Endothelial cell of umbilical vein (primary cell): ENCODE measurements around the gene PACSIN2. TPM values are rescaled to one million over a fixed set of nuclear protein-coding genes. Genes with fewer than 3 reads are reported as not detected.

Experiments used
- BruUV-seq: library from RNA; stranded (reverse); fragments of 400-500 nt; replicated peaks from 2 replicates; lab custom pipeline; 2021; lab: Mats Ljungman, UMichigan
- CTCF ChIA-PET: fragments of 300-600, 350-600 bp; sonication (Branson Sonifier 250); formaldehyde crosslinking; loops from one replicate; lab custom pipeline; 2021; ENCODE audit warnings: antibody characterized with exemption, inconsistent platforms; lab: Charles Lee
- POLR2A ChIA-PET: fragments of 300-600, 350-600 bp; sonication (Branson Sonifier 250); formaldehyde crosslinking; loops from one replicate; lab custom pipeline; 2021; ENCODE audit warnings: antibody characterized with exemption, inconsistent platforms; lab: Charles Lee
- DNase-seq: peaks from one replicate; pipeline ENCODE4 v3.0.0-alpha.2; 2011; ENCODE audit warnings: low read depth, low spot score
- FAIRE-seq: peaks from 2 replicates; lab custom pipeline; 2011; peaks lifted over from hg19 to GRCh38; lab: Jason Lieb, UNC
- H2AFZ ChIP-seq: 2 replicates; pipeline ENCODE4 v1.6.0; 2012; ENCODE audit warnings: low read depth, low read length, control low read depth, inconsistent platforms
- H3K27ac ChIP-seq: 2 replicates; pipeline ENCODE4 v1.5.1; 2011; ENCODE audit warnings: low read depth, mild to moderate bottlenecking, control low read depth, low read length, moderate library complexity; ENCODE audit not compliant: insufficient read depth
- H3K27me3 ChIP-seq, 2 experiments: 2 replicates each; pipeline versions ENCODE4 v1.6.0 to v1.6.1; 2011; ENCODE audit warnings: low read length in 2 of 2, mixed read lengths in 1 of 2; ENCODE audit not compliant: control insufficient read depth in 2 of 2, insufficient read depth in 2 of 2
- H3K36me3 ChIP-seq, 2 experiments: 2 replicates in 1 of 2; 3 replicates in 1 of 2; pipeline ENCODE4 v1.5.1; 2011; ENCODE audit warnings: low read length in 2 of 2, mild to moderate bottlenecking in 1 of 2, moderate library complexity in 1 of 2; ENCODE audit not compliant: control insufficient read depth in 2 of 2, insufficient read depth in 2 of 2; ENCODE audit errors: extremely low read depth in 1 of 2
- H3K4me1 ChIP-seq: 3 replicates; pipeline ENCODE4 v1.5.1; 2011; ENCODE audit warnings: mild to moderate bottlenecking, low read length; ENCODE audit not compliant: control insufficient read depth, insufficient read depth; ENCODE audit errors: extremely low read depth
- H3K4me2 ChIP-seq: 2 replicates; pipeline ENCODE4 v1.6.1; 2011; ENCODE audit warnings: low read length, control low read depth, mixed read lengths; ENCODE audit not compliant: insufficient read depth
- H3K4me3 ChIP-seq, 3 experiments: fragments of 200-600 bp in 1 of 3; sonication (generic), shearing (Covaris generic) in 1 of 3; replicated peaks in 1 of 3; 2 replicates each; pipeline ENCODE4 v1.5.1; 2011 to 2016; ENCODE audit warnings: control low read depth in 3 of 3, low read length in 3 of 3, mild to moderate bottlenecking in 2 of 3, inconsistent platforms in 1 of 3, low read depth in 1 of 3, moderate library complexity in 1 of 3; ENCODE audit not compliant: insufficient read depth in 1 of 3
- H3K79me2 ChIP-seq: 2 replicates; pipeline ENCODE4 v1.6.0; 2012; ENCODE audit warnings: low read length, inconsistent platforms; ENCODE audit not compliant: control insufficient read depth, insufficient read depth
- H3K9ac ChIP-seq: replicated peaks from 2 replicates; pipeline ENCODE3; 2011; ENCODE audit warnings: low read length, control low read depth; ENCODE audit not compliant: insufficient read depth; ENCODE audit errors: extremely low read depth
- H3K9me1 ChIP-seq: replicated peaks from 3 replicates; pipeline ENCODE4 v1.6.0; 2011; ENCODE audit warnings: mild to moderate bottlenecking, low read length; ENCODE audit not compliant: control insufficient read depth, insufficient read depth; ENCODE audit errors: extremely low read depth
- H3K9me3 ChIP-seq: replicated peaks from 2 replicates; pipeline ENCODE4 v1.5.1; 2012; ENCODE audit warnings: low read length, inconsistent platforms; ENCODE audit not compliant: control insufficient read depth, insufficient read depth
- H4K20me1 ChIP-seq: replicated peaks from 2 replicates; pipeline ENCODE3; 2011; ENCODE audit warnings: mild to moderate bottlenecking, low read length; ENCODE audit not compliant: control insufficient read depth, insufficient read depth; ENCODE audit errors: extremely low read depth
- EZH2 ChIP-seq: IDR thresholded peaks from 2 replicates; pipeline ENCODE4 v1.6.1; 2012; ENCODE audit warnings: borderline replicate concordance, low read depth, mild to moderate bottlenecking, moderate library complexity, low read length, inconsistent platforms; ENCODE audit not compliant: severe bottlenecking
- FOS ChIP-seq: IDR thresholded peaks from 2 replicates; pipeline ENCODE4 v1.6.1; 2011; ENCODE audit warnings: mild to moderate bottlenecking, low read length, moderate library complexity, borderline replicate concordance; ENCODE audit not compliant: insufficient read depth
- GATA2 ChIP-seq: IDR thresholded peaks from 2 replicates; pipeline ENCODE4 v1.7.0; 2011; ENCODE audit warnings: low read depth, mild to moderate bottlenecking, moderate library complexity, mixed read lengths, low read length; ENCODE audit not compliant: insufficient read length, insufficient read depth
- JUN ChIP-seq: IDR thresholded peaks from 2 replicates; pipeline ENCODE4 v1.6.1; 2011; ENCODE audit warnings: borderline replicate concordance, low read depth; ENCODE audit not compliant: insufficient read length, insufficient read depth
- MYC ChIP-seq: IDR thresholded peaks from one replicate; pipeline ENCODE4 v1.6.1; 2011; ENCODE audit warnings: mild to moderate bottlenecking, low read depth, low read length
- POLR2A ChIP-seq: IDR thresholded peaks from 2 replicates; pipeline ENCODE4 v1.6.1; 2012; ENCODE audit warnings: low read depth, mild to moderate bottlenecking, control low read depth, low read length
- dilution Hi-C: fragments of 300-500 bp; cut with MboI; formaldehyde crosslinking; loops from one replicate; pipeline ENCODE4 v1.15.0; 2019; ENCODE audit warnings: low sequenced_read_pairs; ENCODE audit not compliant: extremely low pct_ligation_motif_present
- intact Hi-C: fragments of 100-400 bp; cut with micrococcal nuclease; formaldehyde crosslinking; loops from one replicate; pipeline ENCODE4 v1.10.0; 2022
- polyA plus RNA-seq, 4 experiments: library from polyadenylated mRNA; depleted of rRNA in 3 of 4; stranded (reverse) in 3 of 4; unstranded in 1 of 4; fragments of >200 nt; gene quantifications; 2 replicates each; pipeline versions ENCODE4 v1.2.1 to v1.2.3, GENCODE V29; 2011 to 2012; ENCODE audit warnings: missing spikeins in 1 of 4
- total RNA-seq: library from RNA; stranded (reverse); gene quantifications from 2 replicates; pipeline ENCODE4 v1.2.3, GENCODE V29; 2021
- TF ChIP-seq, protein P1 (sequence below): IDR thresholded peaks from 2 replicates; pipeline ENCODE4 v1.6.1; 2011; ENCODE audit not compliant: insufficient read depth, insufficient read length
- TF ChIP-seq, protein P2 (sequence below), 2 donors: IDR thresholded peaks; 1 replicate in 1 of 2; 2 replicates in 1 of 2; pipeline ENCODE4 v1.5.1; 2011; ENCODE audit warnings: low read length in 2 of 2, mild to moderate bottlenecking in 2 of 2, moderate library complexity in 2 of 2, control low read depth in 1 of 2, inconsistent platforms in 1 of 2, low read depth in 1 of 2; ENCODE audit not compliant: insufficient read depth in 1 of 2; ENCODE audit errors: extremely low read depth in 1 of 2

Gene PACSIN2
- total and polyA plus RNA-seq, 2 donors (not counting 3 experiments of a cell fraction or from before 2014, with no cell fraction given): 46.2 to 64.5 TPM

DNA sequence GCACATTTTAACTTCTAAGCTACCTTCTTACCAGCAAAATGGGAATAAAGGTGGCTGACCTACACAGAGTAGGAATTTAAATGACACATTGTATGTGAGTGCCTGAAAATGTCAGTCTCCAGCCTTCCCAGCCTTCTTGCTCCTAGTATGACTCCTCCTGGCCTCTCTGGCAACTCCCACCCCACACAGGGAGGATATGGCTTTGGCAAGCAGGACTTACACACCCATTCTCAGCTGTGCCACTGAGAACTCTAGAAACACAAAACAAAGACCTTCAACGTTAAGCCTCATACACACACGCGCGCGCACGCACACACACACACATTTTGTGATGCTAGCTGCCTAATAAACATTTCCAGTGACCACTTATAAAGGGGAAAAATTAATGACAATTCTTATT lies 65.8 kb downstream of the PACSIN2 start:
- no peaks in the 10 kb centered on the region for H3K9me3 ChIP-seq
- peak; percentile 64 for FAIRE-seq
- intact Hi-C loops (no loop called here), dilution Hi-C loops (no loop called here)
- no peak overlapping the region for H3K4me2 ChIP-seq
- no peak for TF ChIP-seq GATA2
- TF ChIP-seq, protein P1, sequence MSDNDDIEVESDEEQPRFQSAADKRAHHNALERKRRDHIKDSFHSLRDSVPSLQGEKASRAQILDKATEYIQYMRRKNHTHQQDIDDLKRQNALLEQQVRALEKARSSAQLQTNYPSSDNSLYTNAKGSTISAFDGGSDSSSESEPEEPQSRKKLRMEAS: no peak
- no peak for TF ChIP-seq FOS
- no peak for TF ChIP-seq EZH2
- no peak for TF ChIP-seq MYC
- TF ChIP-seq, protein P2, sequence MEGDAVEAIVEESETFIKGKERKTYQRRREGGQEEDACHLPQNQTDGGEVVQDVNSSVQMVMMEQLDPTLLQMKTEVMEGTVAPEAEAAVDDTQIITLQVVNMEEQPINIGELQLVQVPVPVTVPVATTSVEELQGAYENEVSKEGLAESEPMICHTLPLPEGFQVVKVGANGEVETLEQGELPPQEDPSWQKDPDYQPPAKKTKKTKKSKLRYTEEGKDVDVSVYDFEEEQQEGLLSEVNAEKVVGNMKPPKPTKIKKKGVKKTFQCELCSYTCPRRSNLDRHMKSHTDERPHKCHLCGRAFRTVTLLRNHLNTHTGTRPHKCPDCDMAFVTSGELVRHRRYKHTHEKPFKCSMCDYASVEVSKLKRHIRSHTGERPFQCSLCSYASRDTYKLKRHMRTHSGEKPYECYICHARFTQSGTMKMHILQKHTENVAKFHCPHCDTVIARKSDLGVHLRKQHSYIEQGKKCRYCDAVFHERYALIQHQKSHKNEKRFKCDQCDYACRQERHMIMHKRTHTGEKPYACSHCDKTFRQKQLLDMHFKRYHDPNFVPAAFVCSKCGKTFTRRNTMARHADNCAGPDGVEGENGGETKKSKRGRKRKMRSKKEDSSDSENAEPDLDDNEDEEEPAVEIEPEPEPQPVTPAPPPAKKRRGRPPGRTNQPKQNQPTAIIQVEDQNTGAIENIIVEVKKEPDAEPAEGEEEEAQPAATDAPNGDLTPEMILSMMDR (IDR thresholded peaks at IDR 0.05; ENCODE audit: extremely low read depth in 1 of 2, insufficient read depth in 1 of 2, low read depth in 1 of 2, low read length in 2 of 2): no peak
- TF ChIP-seq POLR2A: no peak
- TF ChIP-seq JUN: no peak
- peaks cover 21% of the 10 kb centered on the region for H3K4me1 ChIP-seq
- H2AFZ ChIP-seq: no peak overlapping the region
- H3K9ac ChIP-seq: no peak overlapping the region
- no peaks in the 10 kb centered on the region for H3K36me3 ChIP-seq
- no peaks in the 10 kb centered on the region for H3K27me3 ChIP-seq
- no peaks in the 10 kb centered on the region for H3K9me1 ChIP-seq
- no peak overlapping the region for H3K4me3 ChIP-seq
- POLR2A ChIA-PET: interaction anchor here (1.0 kb wide), 1 partner anchor 66 kb away, joined by 5 read pairs; the partner anchor contains the start of gene PACSIN2
- H4K20me1 ChIP-seq: no peaks in the 10 kb centered on the region
- CTCF ChIA-PET: interaction anchor here (1.4 to 3.9 kb wide), 3 partner anchors 9 to 15 kb away, joined by 3 to 29 read pairs (median 13); no protein-coding TSS in a partner anchor
- H3K79me2 ChIP-seq: peaks cover 27% of the 10 kb centered on the region
- DNase-seq: peak; percentile 66
- BruUV-seq: no TSS peak
- H3K27ac ChIP-seq: no peak overlapping the region
